ENCODE measurements around the gene KCNIP1.

KCNIP1 gene

DNA sequence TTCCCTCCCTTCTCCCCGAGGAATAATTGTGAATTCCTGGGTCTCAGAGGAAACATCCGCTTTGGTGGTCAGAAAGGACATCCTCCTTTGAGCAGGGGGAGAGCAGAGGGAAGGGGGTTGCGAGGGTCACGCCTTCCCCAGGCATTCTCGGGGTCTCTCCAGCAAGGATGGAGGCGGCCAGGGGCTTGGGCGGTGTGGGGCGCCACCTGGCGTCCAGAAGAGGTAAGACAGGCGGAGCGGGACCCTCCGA lies 129.1 kb downstream of the KCNIP1 start:
- TF ChIP-seq, protein P1, sequence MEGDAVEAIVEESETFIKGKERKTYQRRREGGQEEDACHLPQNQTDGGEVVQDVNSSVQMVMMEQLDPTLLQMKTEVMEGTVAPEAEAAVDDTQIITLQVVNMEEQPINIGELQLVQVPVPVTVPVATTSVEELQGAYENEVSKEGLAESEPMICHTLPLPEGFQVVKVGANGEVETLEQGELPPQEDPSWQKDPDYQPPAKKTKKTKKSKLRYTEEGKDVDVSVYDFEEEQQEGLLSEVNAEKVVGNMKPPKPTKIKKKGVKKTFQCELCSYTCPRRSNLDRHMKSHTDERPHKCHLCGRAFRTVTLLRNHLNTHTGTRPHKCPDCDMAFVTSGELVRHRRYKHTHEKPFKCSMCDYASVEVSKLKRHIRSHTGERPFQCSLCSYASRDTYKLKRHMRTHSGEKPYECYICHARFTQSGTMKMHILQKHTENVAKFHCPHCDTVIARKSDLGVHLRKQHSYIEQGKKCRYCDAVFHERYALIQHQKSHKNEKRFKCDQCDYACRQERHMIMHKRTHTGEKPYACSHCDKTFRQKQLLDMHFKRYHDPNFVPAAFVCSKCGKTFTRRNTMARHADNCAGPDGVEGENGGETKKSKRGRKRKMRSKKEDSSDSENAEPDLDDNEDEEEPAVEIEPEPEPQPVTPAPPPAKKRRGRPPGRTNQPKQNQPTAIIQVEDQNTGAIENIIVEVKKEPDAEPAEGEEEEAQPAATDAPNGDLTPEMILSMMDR (IDR thresholded peaks at IDR 0.05; ENCODE audit: unreplicated experiment in 3 of 3) = peak; percentile 98 to 99 (median 99)
- peaks cover 12% of the 10 kb centered on the region for H3K27me3 Mint-ChIP-seq (ENCODE audit: low read depth)
- peaks cover 39% of the 10 kb centered on the region for H3K4me1 Mint-ChIP-seq
- no peaks in the 10 kb centered on the region for H3K36me3 Mint-ChIP-seq (ENCODE audit: low read depth)
- H3K9me3 Mint-ChIP-seq = no peaks in the 10 kb centered on the region
- H3K27ac Mint-ChIP-seq = peak overlapping the region; percentile 63 to 96 (median 88)
- peak overlapping the region; percentile 63 to 79 (median 73) for H3K4me3 Mint-ChIP-seq

DNA sequence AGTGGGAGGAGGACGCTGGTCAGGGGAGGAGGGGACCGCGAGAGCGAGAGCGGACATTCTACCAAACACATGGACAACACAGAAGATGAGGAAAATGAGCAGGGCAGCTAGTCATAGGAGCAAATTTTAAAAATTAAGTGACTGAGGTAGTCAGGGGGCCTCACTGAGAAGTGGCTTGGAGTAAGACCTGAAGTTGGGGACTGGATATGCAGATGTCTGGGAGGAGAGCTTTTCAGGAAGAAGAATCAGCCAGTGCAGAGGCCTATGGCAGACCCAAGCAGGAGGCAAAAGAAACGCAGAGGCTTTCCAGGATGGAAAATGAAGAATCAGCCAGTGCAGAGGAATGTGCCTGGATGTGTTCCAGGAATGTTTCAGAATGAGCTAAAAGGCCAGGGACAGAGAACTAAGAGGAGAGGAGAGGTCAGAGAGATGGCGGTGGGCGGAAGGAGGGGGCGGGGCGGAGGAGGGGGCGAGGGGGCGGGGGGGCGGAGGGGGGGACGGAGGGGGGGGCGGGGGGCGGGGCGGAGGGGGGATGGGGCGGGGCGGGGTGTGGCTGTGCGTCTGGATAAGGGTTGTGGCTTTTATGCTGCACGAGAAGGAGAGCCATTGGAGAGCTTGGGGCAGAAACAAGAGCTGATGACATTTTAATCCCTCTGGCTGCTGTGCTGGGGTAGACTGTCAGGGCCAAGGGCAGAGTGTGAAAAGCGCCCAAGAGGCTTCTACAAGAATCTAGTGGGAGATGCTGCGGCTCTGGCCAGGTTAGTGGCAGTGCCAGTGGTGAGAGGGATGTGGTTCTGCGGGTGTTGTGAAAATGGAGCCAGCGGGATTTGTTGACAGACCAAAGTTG lies 129.6 kb downstream of the KCNIP1 start:
- Mint-ChIP-seq H3K36me3 (ENCODE audit: low read depth) (no peaks in the 10 kb centered on the region), H3K4me3 (peak overlapping the region; percentile 63 to 79 (median 73)), H3K4me1 (peaks cover 37% of the 10 kb centered on the region), H3K9me3 (no peaks in the 10 kb centered on the region), H3K27ac (peak overlapping the region; percentile 63 to 96 (median 88)), H3K27me3 (ENCODE audit: low read depth) (peaks cover 12% of the 10 kb centered on the region)
- TF ChIP-seq, protein P1 (IDR thresholded peaks at IDR 0.05; ENCODE audit: unreplicated experiment in 3 of 3) = peak in 1 of 3 experiments; percentile 28

DNA sequence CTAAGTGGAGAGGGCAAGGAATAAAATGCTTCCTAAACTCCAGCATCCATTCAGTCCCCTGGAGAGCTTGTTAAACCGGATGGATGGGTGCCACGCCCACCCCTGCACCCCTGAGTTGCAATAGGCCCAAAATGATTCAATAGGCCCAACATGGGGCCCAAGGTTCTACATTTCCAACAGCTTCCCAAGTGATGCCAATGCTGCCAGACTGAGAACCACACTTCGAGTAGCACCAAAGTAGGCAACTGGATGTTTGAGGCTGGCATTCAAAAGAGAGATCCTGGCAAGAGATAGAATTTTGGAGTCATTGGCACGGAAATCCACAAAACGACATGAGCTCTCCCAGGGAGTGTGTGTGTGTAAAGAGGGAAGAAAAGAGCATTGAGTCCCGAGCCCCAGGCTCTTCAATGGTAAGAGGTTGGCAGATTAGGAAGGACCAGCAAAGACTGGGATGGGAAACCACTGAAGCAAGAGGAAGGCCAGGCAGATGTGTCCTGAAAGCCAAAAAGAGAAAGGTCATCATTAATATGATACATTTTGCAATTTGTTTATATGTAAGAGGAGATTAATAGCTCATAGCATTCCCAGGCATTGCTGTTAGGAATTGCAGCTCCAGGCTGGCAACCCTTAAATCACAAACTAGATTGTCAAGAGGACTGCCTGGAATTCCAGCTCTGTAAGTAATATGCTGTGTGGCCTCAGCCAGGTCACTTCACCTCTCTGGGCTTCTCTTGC lies 130.6 kb downstream of the KCNIP1 start:
- H3K27ac Mint-ChIP-seq = peak overlapping the region in 2 of 3 experiments; percentile 45 to 63
- TF ChIP-seq, protein P1 (IDR thresholded peaks at IDR 0.05; ENCODE audit: unreplicated experiment in 3 of 3) = no peak
- no peaks in the 10 kb centered on the region for H3K36me3 Mint-ChIP-seq (ENCODE audit: low read depth)
- peaks cover 33% of the 10 kb centered on the region for H3K4me1 Mint-ChIP-seq
- H3K27me3 Mint-ChIP-seq (ENCODE audit: low read depth) = peaks cover 20% of the 10 kb centered on the region
- H3K4me3 Mint-ChIP-seq = peak overlapping the region in 1 of 3 experiments; percentile 61
- H3K9me3 Mint-ChIP-seq = no peaks in the 10 kb centered on the region

DNA sequence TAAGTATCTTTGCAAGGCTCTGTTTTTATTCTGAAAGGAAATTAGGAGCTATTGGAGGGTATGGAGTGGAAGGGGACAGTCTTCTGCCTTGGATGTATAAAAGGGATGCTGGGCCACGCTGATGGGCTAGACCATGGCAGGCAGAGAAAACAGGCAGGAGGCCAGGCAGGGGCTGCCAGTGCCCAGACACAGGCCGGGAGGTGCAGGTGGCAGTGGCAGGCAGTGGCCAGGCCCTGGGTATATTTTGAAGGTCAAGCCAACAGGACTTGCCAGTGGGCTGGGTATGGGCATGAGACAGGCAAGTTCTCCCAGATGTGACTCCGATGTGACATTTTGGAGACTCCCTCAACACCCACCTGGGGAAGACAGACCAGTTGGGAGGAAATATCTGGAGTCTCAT lies 131.9 kb downstream of the KCNIP1 start:
- Mint-ChIP-seq H3K27me3 (ENCODE audit: low read depth) (peaks cover 22% of the 10 kb centered on the region), H3K4me3 (no peak overlapping the region), H3K9me3 (no peaks in the 10 kb centered on the region), H3K4me1 (peaks cover 28% of the 10 kb centered on the region), H3K27ac (no peak overlapping the region), H3K36me3 (ENCODE audit: low read depth) (no peaks in the 10 kb centered on the region)
- TF ChIP-seq, protein P1 (IDR thresholded peaks at IDR 0.05; ENCODE audit: unreplicated experiment in 3 of 3) = no peak

DNA sequence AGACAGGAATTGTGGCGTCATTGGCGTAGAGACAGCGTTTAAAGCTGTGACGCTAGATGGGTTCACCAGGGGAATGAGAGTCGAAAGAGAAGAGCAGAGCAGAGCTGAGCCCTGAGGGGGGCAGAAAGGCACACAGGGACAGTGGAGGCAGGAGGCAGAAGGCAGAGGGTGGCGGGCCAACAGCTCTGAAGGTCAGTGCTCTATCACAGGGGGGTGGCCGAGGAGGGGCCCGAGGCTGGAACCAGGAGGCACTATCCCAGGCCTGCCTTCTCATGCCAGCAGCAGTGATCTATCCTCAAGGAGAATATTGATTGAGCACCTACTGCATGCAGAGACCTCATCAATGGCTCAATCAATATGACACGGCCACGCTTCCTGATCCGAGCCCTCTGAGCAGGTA lies 132.4 kb downstream of the KCNIP1 start:
- Mint-ChIP-seq H3K36me3 (ENCODE audit: low read depth) (no peaks in the 10 kb centered on the region), H3K9me3 (no peaks in the 10 kb centered on the region), H3K27me3 (ENCODE audit: low read depth) (peaks cover 22% of the 10 kb centered on the region), H3K4me3 (no peak overlapping the region), H3K27ac (no peak overlapping the region), H3K4me1 (peaks cover 28% of the 10 kb centered on the region)
- TF ChIP-seq, protein P1 (IDR thresholded peaks at IDR 0.05; ENCODE audit: unreplicated experiment in 3 of 3) = no peak
